OCI-LY7 (cell line): ENCODE measurements around the gene TGFBR3. TPM values are rescaled to one million over a fixed set of nuclear protein-coding genes. Genes with fewer than 3 reads are reported as not detected.

ENCODE experiments used
- BruUV-seq: library from RNA; stranded (reverse); fragments of 400-500 nt; replicated peaks from 2 replicates; lab custom pipeline; 2021; lab: Mats Ljungman, UMichigan
- CTCF ChIA-PET: fragments of 300-600 bp; sonication (Branson Sonifier 250); formaldehyde crosslinking; loops from one replicate; lab custom pipeline; 2022; ENCODE audit warnings: antibody characterized with exemption; ENCODE audit not compliant: unreplicated experiment; lab: Charles Lee
- POLR2A ChIA-PET: fragments of 300-600 bp; sonication (Branson Sonifier 250); formaldehyde crosslinking; loops from one replicate; lab custom pipeline; 2022; ENCODE audit warnings: antibody characterized with exemption; lab: Charles Lee
- DNase-seq: peaks from one replicate; pipeline ENCODE4 v3.0.0-alpha.2; 2015; ENCODE audit warnings: low spot score
- H2AFZ ChIP-seq: fragments of 200-600 bp; sonication (generic), shearing (Covaris generic); 2 replicates; pipeline ENCODE4 v1.6.1; 2014; ENCODE audit warnings: mild to moderate bottlenecking, antibody characterized with exemption, low read length, moderate library complexity
- H3K27ac ChIP-seq: fragments of 200-600 bp; sonication (generic); 2 replicates; pipeline ENCODE4 v1.5.1; 2014; ENCODE audit warnings: mixed run types, low read depth, mild to moderate bottlenecking, moderate library complexity, low read length, inconsistent platforms; ENCODE audit not compliant: poor library complexity, severe bottlenecking
- H3K36me3 ChIP-seq: fragments of 200-600 bp; sonication (generic); 2 replicates; pipeline ENCODE4 v1.6.1; 2014; ENCODE audit warnings: mild to moderate bottlenecking, antibody characterized with exemption, low read length, moderate library complexity, mixed read lengths; ENCODE audit not compliant: insufficient read depth
- H3K4me1 ChIP-seq: fragments of 200-600 bp; sonication (generic); 2 replicates; pipeline ENCODE4 v1.5.1; 2014; ENCODE audit warnings: mild to moderate bottlenecking, low read length; ENCODE audit not compliant: insufficient read depth, poor library complexity, severe bottlenecking
- H3K4me2 ChIP-seq: fragments of 200-600 bp; sonication (generic); 2 replicates; pipeline ENCODE4 v1.6.1; 2014; ENCODE audit warnings: mild to moderate bottlenecking, low read length
- H3K4me3 ChIP-seq: fragments of 200-600 bp; sonication (generic); 2 replicates; pipeline ENCODE4 v1.5.1; 2014; ENCODE audit warnings: mild to moderate bottlenecking, low read depth, low read length; ENCODE audit not compliant: poor library complexity, severe bottlenecking
- H3K79me2 ChIP-seq: fragments of 200-600 bp; sonication (generic); 2 replicates; pipeline ENCODE4 v1.6.1; 2016; ENCODE audit warnings: low read depth, mild to moderate bottlenecking, low read length, moderate library complexity, mixed read lengths; ENCODE audit not compliant: insufficient read depth
- H3K9me2 ChIP-seq: fragments of 200-600 bp; sonication (generic); 2 replicates; pipeline ENCODE4 v1.6.1; 2016; ENCODE audit warnings: mild to moderate bottlenecking, low read length, mixed read lengths; ENCODE audit not compliant: insufficient read depth
- H3K9me3 ChIP-seq: fragments of 200-600 bp; sonication (generic); 2 replicates; pipeline ENCODE4 v1.6.1; 2014; ENCODE audit warnings: mild to moderate bottlenecking, mixed run types, low read length, mixed read lengths
- H4K20me1 ChIP-seq: fragments of 200-600 bp; sonication (generic); 2 replicates; pipeline ENCODE4 v1.6.1; 2014; ENCODE audit warnings: mild to moderate bottlenecking, antibody characterized with exemption, low read length, moderate library complexity, mixed read lengths; ENCODE audit not compliant: insufficient read depth
- EZH2phosphoT487 ChIP-seq: fragments of 200-600 bp; sonication (generic); IDR thresholded peaks from 2 replicates; pipeline ENCODE4 v1.6.1; 2018; ENCODE audit warnings: low read depth, borderline replicate concordance, mild to moderate bottlenecking, mixed run types, antibody characterized with exemption, low read length, moderate library complexity, mixed read lengths
- intact Hi-C: fragments of 100-400 bp; cut with micrococcal nuclease; formaldehyde crosslinking; loops from one replicate; pipeline ENCODE4 v1.10.0; 2022; ENCODE audit not compliant: unreplicated experiment
- total RNA-seq, 2 experiments: library from RNA; depleted of rRNA in 1 of 2; stranded (reverse); fragments of >200 nt in 1 of 2; shearing (Covaris generic) in 1 of 2; gene quantifications; 2 replicates each; pipeline ENCODE4 v1.2.3, GENCODE V29; 2014 to 2022
- TF ChIP-seq, protein P1 (sequence below): fragments of 200-600 bp; sonication (generic); conservative IDR thresholded peaks from 2 replicates; pipeline ENCODE4 v1.5.1; 2014; ENCODE audit warnings: mild to moderate bottlenecking, antibody characterized with exemption, low read length, moderate library complexity, mixed read lengths

Gene TGFBR3
- total RNA-seq, 2 experiments from 2014 or later: not detected

GRCh38 chr1:91712981-91713841, 172.7 kb downstream of the TGFBR3 start:
- H3K4me2 ChIP-seq: no peak overlapping the region
- POLR2A ChIA-PET: no interaction called here
- no TSS peak for BruUV-seq

GRCh38 chr1:91712393-91712792, 173.6 kb downstream of the TGFBR3 start:
- Histone ChIP-seq H3K4me3 (no peak overlapping the region), H3K4me1 (no peaks in the 10 kb centered on the region), H3K36me3 (no peaks in the 10 kb centered on the region), H3K9me2 (no peaks in the 10 kb centered on the region), H3K27ac (no peak overlapping the region), H4K20me1 (no peaks in the 10 kb centered on the region), H3K79me2 (no peaks in the 10 kb centered on the region), H3K4me2 (no peak overlapping the region), H2AFZ (no peak overlapping the region), H3K9me3 (no peaks in the 10 kb centered on the region)
- intact Hi-C loops: no loop called here
- TF ChIP-seq EZH2phosphoT487: no peak
- TF ChIP-seq, protein P1, sequence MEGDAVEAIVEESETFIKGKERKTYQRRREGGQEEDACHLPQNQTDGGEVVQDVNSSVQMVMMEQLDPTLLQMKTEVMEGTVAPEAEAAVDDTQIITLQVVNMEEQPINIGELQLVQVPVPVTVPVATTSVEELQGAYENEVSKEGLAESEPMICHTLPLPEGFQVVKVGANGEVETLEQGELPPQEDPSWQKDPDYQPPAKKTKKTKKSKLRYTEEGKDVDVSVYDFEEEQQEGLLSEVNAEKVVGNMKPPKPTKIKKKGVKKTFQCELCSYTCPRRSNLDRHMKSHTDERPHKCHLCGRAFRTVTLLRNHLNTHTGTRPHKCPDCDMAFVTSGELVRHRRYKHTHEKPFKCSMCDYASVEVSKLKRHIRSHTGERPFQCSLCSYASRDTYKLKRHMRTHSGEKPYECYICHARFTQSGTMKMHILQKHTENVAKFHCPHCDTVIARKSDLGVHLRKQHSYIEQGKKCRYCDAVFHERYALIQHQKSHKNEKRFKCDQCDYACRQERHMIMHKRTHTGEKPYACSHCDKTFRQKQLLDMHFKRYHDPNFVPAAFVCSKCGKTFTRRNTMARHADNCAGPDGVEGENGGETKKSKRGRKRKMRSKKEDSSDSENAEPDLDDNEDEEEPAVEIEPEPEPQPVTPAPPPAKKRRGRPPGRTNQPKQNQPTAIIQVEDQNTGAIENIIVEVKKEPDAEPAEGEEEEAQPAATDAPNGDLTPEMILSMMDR: no peak
- CTCF ChIA-PET: no interaction called here
- POLR2A ChIA-PET: no interaction called here
- no TSS peak for BruUV-seq
- DNase-seq: no peak

More at GRCh38 chr1:91712981-91713841, 172.7 kb downstream of the TGFBR3 start:
- Histone ChIP-seq H2AFZ (no peak overlapping the region), H3K4me3 (no peak overlapping the region), H3K27ac (no peak overlapping the region), H3K4me1 (no peaks in the 10 kb centered on the region), H3K9me2 (no peaks in the 10 kb centered on the region), H3K36me3 (no peaks in the 10 kb centered on the region), H3K79me2 (no peaks in the 10 kb centered on the region), H4K20me1 (no peaks in the 10 kb centered on the region), H3K9me3 (no peaks in the 10 kb centered on the region)
- TF ChIP-seq EZH2phosphoT487: no peak
- TF ChIP-seq, protein P1: no peak
- CTCF ChIA-PET: no interaction called here
- DNase-seq: no peak
- intact Hi-C loops: no loop called here
